A549 (cell line): Measurements from ENCODE around the gene C5orf15. TPM values are rescaled to one million over a fixed set of nuclear protein-coding genes. Genes with fewer than 3 reads are reported as not detected.

Experiments
- ATAC-seq, 2 experiments: fragments of 200-7000 bp in 1 of 2; fragments of >200 bp in 1 of 2; cut with Nextera tagmentation in 1 of 2; cut with Tn5 transposase in 1 of 2; 3 replicates each; pipeline versions ENCODE4 v1.8.0 to v1.9.1; 2018 to 2020; ENCODE audit warnings: mild to moderate bottlenecking in 1 of 2, moderate library complexity in 1 of 2
- CTCF ChIA-PET: fragments of 300-600 bp; sonication (Branson Sonifier 250); formaldehyde crosslinking; extraction: SDS; loops from one replicate; lab custom pipeline; 2021; ENCODE audit warnings: antibody characterized with exemption, inconsistent platforms; lab: Yijun Ruan, JAX
- POLR2A ChIA-PET: fragments of 350-600 bp; formaldehyde crosslinking; extraction: SDS; loops from one replicate; lab custom pipeline; 2021; ENCODE audit warnings: antibody characterized with exemption, inconsistent platforms; lab: Yijun Ruan, JAX
- DNase-seq, 2 experiments: peaks; one replicate each; pipeline versions ENCODE4 v3.0.0 to v3.0.0-alpha.2; 2011 to 2016; ENCODE audit warnings: low read depth in 1 of 2, low spot score in 1 of 2
- FAIRE-seq: peaks from 2 replicates; lab custom pipeline; 2011; peaks lifted over from hg19 to GRCh38; lab: Jason Lieb, UNC
- H3K27ac ChIP-seq, 2 experiments: fragments of >200 bp; sonication (Bioruptor Twin); formaldehyde crosslinking; 3 replicates each; pipeline ENCODE4 v1.5.1; 2016 to 2017
- H3K4me1 ChIP-seq: fragments of >200 bp; sonication (Bioruptor Twin); formaldehyde crosslinking; 3 replicates; pipeline ENCODE4 v1.6.1; 2016
- H3K4me2 ChIP-seq: fragments of >200 bp; sonication (Bioruptor Twin); formaldehyde crosslinking; 3 replicates; pipeline ENCODE4 v1.6.1; 2016
- H3K4me3 ChIP-seq: fragments of >200 bp; sonication (Bioruptor Twin); formaldehyde crosslinking; 3 replicates; pipeline ENCODE4 v1.5.1; 2016
- H3K9me3 ChIP-seq: fragments of >200 bp; sonication (Bioruptor Twin); formaldehyde crosslinking; 3 replicates; pipeline ENCODE4 v1.6.1; 2016
- CEBPB ChIP-seq, 2 experiments: fragments of >200 bp in 1 of 2; sonication (Bioruptor Twin) in 1 of 2; formaldehyde crosslinking in 1 of 2; IDR thresholded peaks; 2 replicates each; pipeline ENCODE4 v1.6.1; 2012 to 2016
- CHD4 ChIP-seq: fragments of 200-600 bp; sonication (generic); IDR thresholded peaks from 2 replicates; pipeline ENCODE4 v1.6.1; 2016; ENCODE audit warnings: antibody characterized with exemption, mild to moderate bottlenecking, borderline replicate concordance
- EHMT2 ChIP-seq: fragments of 200-600 bp; sonication (generic); IDR thresholded peaks from 2 replicates; pipeline ENCODE4 v1.6.1; 2016; ENCODE audit warnings: antibody characterized with exemption, low read depth, mild to moderate bottlenecking, moderate library complexity
- ELK1 ChIP-seq: fragments of 150-350 bp; IDR thresholded peaks from 2 replicates; pipeline ENCODE4 v1.6.1; 2014; ENCODE audit warnings: low read depth, mild to moderate bottlenecking, low read length
- EP300 ChIP-seq, 2 experiments: fragments of >200 bp; sonication (Bioruptor Twin); formaldehyde crosslinking; IDR thresholded peaks; 2 replicates in 1 of 2; 3 replicates in 1 of 2; pipeline ENCODE4 v1.6.1; 2016 to 2017
- HEYL ChIP-seq: fragments of 250-450 bp; sonication (Bioruptor Pico); IDR thresholded peaks from 2 replicates; pipeline ENCODE4 v1.8.0; 2021; ENCODE audit warnings: mild to moderate bottlenecking, moderate library complexity
- HOXB13 ChIP-seq: fragments of 250-450 bp; sonication (Bioruptor Pico); IDR thresholded peaks from 2 replicates; pipeline ENCODE4 v1.5.0; 2020; ENCODE audit warnings: low read depth, mild to moderate bottlenecking, moderate library complexity
- HOXB5 ChIP-seq: fragments of 250-450 bp; sonication (Bioruptor Pico); IDR thresholded peaks from 2 replicates; pipeline ENCODE4 v1.5.0; 2020; ENCODE audit warnings: mild to moderate bottlenecking, moderate library complexity
- JUNB ChIP-seq: fragments of >200 bp; sonication (Bioruptor Twin); formaldehyde crosslinking; IDR thresholded peaks from 2 replicates; pipeline ENCODE4 v1.6.1; 2016
- MAFK ChIP-seq: fragments of 450-650 bp; IDR thresholded peaks from 2 replicates; pipeline ENCODE4 v1.6.1; 2014; ENCODE audit not compliant: partially characterized antibody
- MYC ChIP-seq: IDR thresholded peaks from 2 replicates; pipeline ENCODE4 v1.6.1; 2012; ENCODE audit warnings: mild to moderate bottlenecking, inconsistent platforms, low read length, improper control_type of control experiment, borderline replicate concordance
- NFE2L2 ChIP-seq: fragments of 150-350 bp; conservative IDR thresholded peaks from 2 replicates; pipeline ENCODE4 v1.6.1; 2014; ENCODE audit warnings: low read length
- NPAS2 ChIP-seq: fragments of 250-450 bp; sonication (Bioruptor Pico); IDR thresholded peaks from 2 replicates; pipeline ENCODE4 v1.8.0; 2022; ENCODE audit warnings: mild to moderate bottlenecking, moderate library complexity, borderline replicate concordance
- POLR2A ChIP-seq: IDR thresholded peaks from 2 replicates; pipeline ENCODE4 v1.6.1; 2012; ENCODE audit warnings: mild to moderate bottlenecking, low read length
- POLR2AphosphoS2 ChIP-seq: conservative IDR thresholded peaks from 2 replicates; pipeline ENCODE4 v1.6.1; 2012; ENCODE audit warnings: low read length, improper control_type of control experiment, inconsistent platforms
- REST ChIP-seq: fragments of 200-600 bp; sonication (generic); IDR thresholded peaks from 2 replicates; pipeline ENCODE4 v1.6.1; 2016; ENCODE audit warnings: antibody characterized with exemption, mild to moderate bottlenecking, moderate library complexity
- RFX5 ChIP-seq: fragments of 450-650 bp; IDR thresholded peaks from 2 replicates; pipeline ENCODE4 v1.7.1; 2014; ENCODE audit warnings: antibody characterized with exemption, mild to moderate bottlenecking, moderate library complexity
- SREBF2 ChIP-seq: fragments of 450-650 bp; IDR thresholded peaks from 2 replicates; pipeline ENCODE4 v1.6.1; 2014; ENCODE audit warnings: mild to moderate bottlenecking, moderate library complexity
- TFCP2L1 ChIP-seq: fragments of 250-450 bp; sonication (Bioruptor Pico); IDR thresholded peaks from 2 replicates; pipeline ENCODE4 v1.5.0; 2021; ENCODE audit warnings: mild to moderate bottlenecking
- USF2 ChIP-seq: fragments of 450-650 bp; IDR thresholded peaks from 2 replicates; pipeline ENCODE4 v1.6.1; 2014; ENCODE audit warnings: antibody characterized with exemption
- ZC3H11A ChIP-seq: fragments of 450-650 bp; IDR thresholded peaks from 2 replicates; pipeline ENCODE4 v1.6.1; 2014; ENCODE audit warnings: antibody characterized with exemption, mild to moderate bottlenecking
- ZNF302 ChIP-seq: fragments of 250-450 bp; sonication (Bioruptor Pico); IDR thresholded peaks from 2 replicates; pipeline ENCODE4 v1.9.0; 2021; ENCODE audit warnings: inconsistent platforms, mild to moderate bottlenecking, moderate library complexity
- ZSCAN20 ChIP-seq: fragments of 250-450 bp; sonication (Bioruptor Pico); IDR thresholded peaks from 2 replicates; pipeline ENCODE4 v1.8.0; 2022; ENCODE audit warnings: mild to moderate bottlenecking, moderate library complexity
- WGBS: methylation state at CpG from one replicate; pipeline ENCODE4 v1.1.6; 2017; ENCODE audit errors: missing lambda C conversion rate; 5-methylcytosine and 5-hydroxymethylcytosine counted together
- polyA plus RNA-seq, 4 experiments: library from polyadenylated mRNA; depleted of rRNA in 3 of 4; stranded (reverse); fragments of >200 nt; fragmentation: RNase III in 1 of 4; extraction: RNeasy Plus Mini Kit Qiagen cat#74134 plus additional on column Dnase treatment in 1 of 4; gene quantifications; 2 replicates in 3 of 4; 3 replicates in 1 of 4; pipeline ENCODE4 v1.2.3, GENCODE V29; 2011 to 2017

C5orf15 gene
- polyA plus RNA-seq, 2 of the 4 experiments (the other 2 are of a cell fraction), result 92.9 to 126 TPM

- WGBS, result 36% methylated on average over 5 of the region's 5 CpGs
- ChIA-PET POLR2A (no interaction called here), CTCF (interaction anchor here (1.1 to 1.3 kb wide), 2 partner anchors 13 to 22 kb away, joined by 3 to 5 read pairs; no protein-coding TSS in a partner anchor)
- Histone ChIP-seq H3K4me2 (no peak overlapping the region), H3K4me3 (no peak overlapping the region), H3K27ac (no peak overlapping the region), H3K9me3 (no peaks in the 10 kb centered on the region), H3K4me1 (peaks cover 10% of the 10 kb centered on the region)
- no peak for TF ChIP-seq EP300 (IDR thresholded peaks at IDR 0.05)
- no peak for TF ChIP-seq POLR2A
- TF ChIP-seq USF2, result no peak
- no peak for TF ChIP-seq CHD4
- no peak for TF ChIP-seq SREBF2
- no peak for TF ChIP-seq MYC
- FAIRE-seq (no peak), DNase-seq (no peak), ATAC-seq (no peak)
Measured at GRCh38 chr5:133921979-133922378, 46.4 kb downstream of the C5orf15 start.

- Histone ChIP-seq H3K4me1 (0 out of 3 replicates have a peak, but pooled peaks cover under 1% of the 10 kb centered on the region), H3K4me3 (no peak overlapping the region), H3K9me3 (no peaks in the 10 kb centered on the region), H3K27ac (no peak overlapping the region), H3K4me2 (no peak overlapping the region)
- no peak for ATAC-seq
- WGBS, result 69% methylated on average over 7 of the region's 7 CpGs
- CTCF ChIA-PET, result no interaction called here
- TF ChIP-seq HOXB13 (CRISPR knock-in tag), result no peak
- no peak for TF ChIP-seq EHMT2
- TF ChIP-seq CEBPB (IDR thresholded peaks at IDR 0.05), result no peak
- no peak for TF ChIP-seq ZC3H11A
- no peak for TF ChIP-seq POLR2AphosphoS2
- TF ChIP-seq RFX5, result no peak
- no peak for TF ChIP-seq HOXB5
- no peak for TF ChIP-seq NPAS2 (CRISPR knock-in tag)
- no peak for TF ChIP-seq NFE2L2
- no peak for TF ChIP-seq ELK1
- TF ChIP-seq JUNB, result no peak
- no peak for TF ChIP-seq ZNF302 (CRISPR knock-in tag)
- no peak for TF ChIP-seq REST
- no peak for TF ChIP-seq TFCP2L1
- no peak for TF ChIP-seq MAFK
- TF ChIP-seq EP300 (IDR thresholded peaks at IDR 0.05), result no peak
- no peak for TF ChIP-seq HEYL (CRISPR knock-in tag)
- no peak for TF ChIP-seq ZSCAN20 (CRISPR knock-in tag)
- POLR2A ChIA-PET, result no interaction called here
- DNase-seq, result no peak
- FAIRE-seq, result no peak
Measured at GRCh38 chr5:133921069-133921468, 47.4 kb downstream of the C5orf15 start.
